Pons (tissue), 1 donor: ENCODE data around the gene MPND.

Experiments
- DNase-seq: peaks from one replicate; pipeline ENCODE4 v3.0.0-alpha.2; 2016; ENCODE audit warnings: low spot score

The MPND gene

GRCh38 chr19:4366666-4367335, 23.4 kb downstream of the MPND start:
- no peak for DNase-seq

- no peak for DNase-seq
Measured at GRCh38 chr19:4367336-4367723, 24.0 kb downstream of the MPND start.

GRCh38 chr19:4367781-4368127, 24.4 kb downstream of the MPND start:
- no peak for DNase-seq

DNA sequence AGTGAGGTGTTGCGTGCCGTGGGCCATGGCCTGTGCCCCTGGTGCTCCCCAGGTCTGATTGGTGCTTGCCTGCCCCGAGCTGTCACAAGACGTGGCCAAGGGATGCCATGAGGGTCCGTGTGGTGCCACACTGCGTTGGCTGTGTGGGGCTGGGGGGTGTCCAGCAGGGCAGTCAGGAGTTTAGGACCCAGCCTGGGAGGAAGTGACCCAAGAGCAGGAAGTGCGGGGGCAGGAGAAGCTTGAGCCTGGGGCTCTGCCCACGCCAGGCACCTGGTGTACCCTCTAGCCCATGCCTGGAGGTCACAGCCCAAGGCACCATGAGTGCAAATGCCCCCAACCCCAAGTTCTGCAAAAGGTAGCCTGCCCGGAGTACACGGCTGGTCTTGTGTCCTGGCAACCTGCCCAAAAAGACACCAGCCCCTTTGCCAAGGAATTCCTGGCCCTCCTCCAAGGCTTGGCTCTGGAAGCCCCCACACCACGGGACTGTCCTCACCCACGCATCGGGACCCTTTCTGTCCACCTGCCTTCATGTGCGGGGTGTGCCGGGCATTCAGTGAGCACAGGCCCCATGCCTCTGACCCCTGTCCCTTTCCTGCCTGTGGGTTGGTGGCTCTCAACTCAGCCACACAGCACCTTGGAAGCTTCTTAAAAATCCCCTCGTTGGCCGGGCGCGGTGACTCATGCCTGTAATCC, 24.9 kb downstream of the MPND start:
- DNase-seq, result no peak

- peak; percentile 55 for DNase-seq
Measured at GRCh38 chr19:4369109-4369887, 25.9 kb downstream of the MPND start.

DNA sequence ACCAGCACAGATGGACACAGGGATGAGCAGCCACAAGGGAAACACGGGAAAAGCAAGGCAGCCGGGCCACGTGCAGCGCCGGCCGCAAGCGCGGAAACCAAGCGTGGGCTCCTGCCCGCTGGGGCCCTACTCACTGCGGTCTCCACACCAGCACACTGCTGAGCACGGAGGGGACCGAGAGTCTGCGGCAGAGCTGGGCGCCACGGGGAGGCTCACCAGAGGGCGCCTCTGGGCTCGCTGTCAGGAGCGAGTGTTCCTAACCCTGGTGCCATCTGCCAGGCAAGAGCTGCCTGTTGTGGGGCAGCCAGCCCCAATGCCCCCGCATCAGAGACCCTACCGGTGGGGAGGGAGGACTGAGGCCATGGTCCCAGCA, 26.5 kb downstream of the MPND start:
- peak; percentile 67 for DNase-seq

- no peak for DNase-seq
Measured at GRCh38 chr19:4370418-4371041, 27.2 kb downstream of the MPND start.

- no peak for DNase-seq
Measured at GRCh38 chr19:4371247-4372164, 28.1 kb downstream of the MPND start.

- DNase-seq, result no peak
Measured at GRCh38 chr19:4372165-4373012, 29.0 kb downstream of the MPND start.

GRCh38 chr19:4373013-4373367, 29.6 kb downstream of the MPND start:
- no peak for DNase-seq

- peak; percentile 93 for DNase-seq
Measured at GRCh38 chr19:4373601-4374497, 30.5 kb downstream of the MPND start.

DNA sequence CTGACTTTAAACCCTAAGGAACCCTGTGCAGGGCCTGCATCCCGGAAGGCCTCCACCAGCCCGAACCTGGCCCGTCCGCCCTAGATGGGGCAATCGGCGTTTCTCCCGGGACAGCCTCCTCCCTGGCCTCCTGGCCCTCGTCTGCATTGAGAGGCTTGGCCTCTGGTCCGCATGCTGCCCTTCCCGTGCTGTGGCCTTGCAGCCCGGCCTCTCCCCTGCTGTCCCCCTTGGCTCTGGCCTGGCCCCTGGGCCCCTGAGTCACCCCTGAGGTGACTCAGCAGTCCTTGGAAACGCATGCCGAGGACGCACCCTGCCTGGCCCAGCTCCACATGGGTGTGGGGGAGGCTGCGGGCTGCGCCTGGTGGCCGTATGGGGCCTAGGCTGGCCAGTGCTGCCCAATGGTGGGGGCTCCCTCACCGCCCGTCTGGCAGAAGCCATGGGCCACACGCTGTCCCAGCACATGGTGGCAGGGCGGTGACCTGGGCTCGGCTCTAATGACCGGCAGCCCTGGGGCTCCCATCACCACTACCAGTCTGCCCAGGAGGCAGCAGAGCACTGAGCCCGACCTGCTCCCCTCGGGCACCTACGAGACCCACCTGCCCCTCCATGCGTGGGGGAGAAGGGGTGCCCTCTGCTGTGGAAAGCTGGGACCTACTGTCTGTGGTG, 31.3 kb downstream of the MPND start:
- DNase-seq, result no peak

DNA sequence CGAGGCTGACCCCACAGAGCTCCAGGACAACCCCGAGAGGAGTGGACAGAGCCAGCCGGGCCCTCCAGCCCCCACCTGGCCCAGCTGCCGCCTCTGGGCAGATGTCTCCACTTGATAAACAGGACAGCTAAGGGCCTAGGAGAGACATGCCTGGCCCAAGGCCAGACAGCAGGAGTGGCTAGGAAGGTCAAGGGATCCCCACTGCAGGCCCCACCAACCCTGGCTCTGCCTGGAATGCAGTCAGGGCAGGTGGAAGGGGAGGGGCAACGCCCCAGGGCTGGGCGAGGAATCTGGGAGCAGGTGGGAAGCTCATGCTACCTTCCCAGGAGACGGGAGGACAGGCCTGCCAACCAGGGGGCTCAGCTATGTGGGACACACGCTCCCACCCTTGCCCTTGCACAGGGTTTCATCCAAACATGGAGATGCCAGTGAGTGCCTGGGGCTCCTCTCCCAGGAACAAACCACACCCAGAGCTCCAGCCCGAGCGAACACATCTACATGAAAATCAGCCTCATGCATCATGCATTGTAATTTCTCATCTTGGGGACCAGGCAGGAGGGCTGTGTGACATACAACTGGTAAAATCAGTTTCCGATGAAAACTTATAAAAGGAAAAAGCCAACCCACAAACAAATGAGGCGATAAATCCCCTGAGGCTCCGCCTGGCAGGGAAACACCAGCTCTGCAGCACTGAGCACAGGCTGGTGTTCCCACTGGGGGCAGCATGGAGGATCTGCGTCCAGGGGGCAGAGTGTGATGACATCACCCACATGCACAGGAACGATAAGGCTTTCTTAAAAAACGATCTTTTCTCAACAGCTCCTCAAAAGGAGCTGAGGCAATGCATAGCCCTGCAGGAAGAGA, 32.0 kb downstream of the MPND start:
- no peak for DNase-seq

- DNase-seq, result no peak
Measured at GRCh38 chr19:4376028-4376670, 32.8 kb downstream of the MPND start.

- no peak for DNase-seq
Measured at GRCh38 chr19:4376671-4376990, 33.3 kb downstream of the MPND start.

DNA sequence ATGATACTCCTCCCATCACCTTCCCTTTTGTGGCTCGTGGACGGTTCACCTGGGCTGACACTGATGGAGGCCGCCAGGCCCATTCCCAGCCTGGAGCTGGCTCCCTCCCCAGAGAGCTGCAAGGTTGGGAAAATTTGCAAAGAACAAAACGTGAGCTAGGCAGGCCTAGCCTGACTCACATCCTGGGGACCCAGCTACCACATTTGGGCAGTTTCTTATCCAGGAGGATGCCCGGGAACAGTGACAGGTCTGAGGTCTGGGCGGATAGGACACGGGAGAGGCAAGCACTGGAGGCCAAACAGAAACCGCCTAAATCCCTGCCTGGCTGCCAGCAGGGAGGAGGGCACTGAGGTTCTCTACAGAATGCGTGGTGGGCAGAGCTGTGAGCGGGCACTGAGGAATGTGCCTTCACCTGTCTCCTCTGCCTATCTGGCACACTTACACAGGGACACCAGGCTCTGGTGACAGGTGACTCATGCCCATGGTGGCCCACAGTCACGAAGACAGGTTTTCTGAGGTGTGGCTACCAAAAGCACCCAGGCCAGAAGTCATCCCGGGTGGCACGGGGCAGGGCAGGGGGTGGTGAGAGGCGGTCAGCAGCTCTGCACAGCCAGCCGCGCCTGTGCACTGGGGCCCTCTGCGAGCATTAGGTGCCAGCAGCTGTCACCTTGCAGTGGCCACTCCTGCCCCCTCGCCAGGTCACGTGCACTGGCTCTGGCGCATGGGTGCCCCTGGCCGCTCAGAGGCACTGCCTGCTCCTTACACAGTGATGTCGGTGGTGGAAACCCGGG, 33.8 kb downstream of the MPND start:
- no peak for DNase-seq

DNA sequence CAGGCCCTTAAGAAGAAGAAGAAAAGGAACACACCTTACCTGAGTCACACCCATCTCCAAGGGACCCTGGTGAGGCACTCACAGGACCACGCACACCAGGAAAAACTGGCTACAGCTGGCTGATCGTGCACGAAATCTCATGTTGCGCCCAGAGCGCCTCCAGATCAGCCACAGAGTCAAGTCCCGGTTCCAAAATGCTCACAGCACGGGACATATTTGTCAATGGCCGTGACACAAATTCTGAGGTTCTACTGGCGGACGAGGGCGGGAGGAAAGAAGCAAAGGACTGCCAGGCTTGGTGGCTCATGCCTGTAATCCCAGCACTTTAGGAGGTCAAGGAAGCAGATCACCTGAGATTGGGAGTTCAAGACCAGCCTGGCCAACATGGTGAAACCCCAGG, 35.5 kb downstream of the MPND start:
- no peak for DNase-seq
